ENCODE data around the gene STUM. TPM values are rescaled to one million over a fixed set of nuclear protein-coding genes. Genes with fewer than 3 reads are reported as not detected.
A peak's percentile ranks its signal among the peaks of the same experiment; 100 is the strongest.

The STUM gene
- total RNA-seq, 1 donor from 2014 or later = 0.86 TPM

GRCh38 chr1:226577401-226578180 is 29.0 kb downstream of the STUM start:
- H3K27ac Mint-ChIP-seq (ENCODE audit: unreplicated experiment) = peak overlapping the region; percentile 89
- no peak for TF ChIP-seq CTCF (conservative IDR thresholded peaks at IDR 0.05)
- DNase-seq (ENCODE audit: low read depth, low spot score) = peak; percentile 16
- no peaks in the 10 kb centered on the region for H3K27me3 Mint-ChIP-seq (ENCODE audit: low read depth)
- H3K9me3 Mint-ChIP-seq = no peaks in the 10 kb centered on the region
- H3K4me1 Mint-ChIP-seq = peaks cover 10% of the 10 kb centered on the region
- H3K36me3 Mint-ChIP-seq (ENCODE audit: low read depth) = no peaks in the 10 kb centered on the region
- no peak overlapping the region for H3K4me3 Mint-ChIP-seq

- H3K27ac Mint-ChIP-seq (ENCODE audit: unreplicated experiment) = no peak overlapping the region
- TF ChIP-seq CTCF (conservative IDR thresholded peaks at IDR 0.05) = no peak
- no peaks in the 10 kb centered on the region for H3K27me3 Mint-ChIP-seq (ENCODE audit: low read depth)
- H3K9me3 Mint-ChIP-seq = no peaks in the 10 kb centered on the region
- no peaks in the 10 kb centered on the region for H3K36me3 Mint-ChIP-seq (ENCODE audit: low read depth)
- no peak overlapping the region for H3K4me3 Mint-ChIP-seq
- H3K4me1 Mint-ChIP-seq = peaks cover 10% of the 10 kb centered on the region
- no peak for DNase-seq (ENCODE audit: low read depth, low spot score)
Measured at GRCh38 chr1:226578946-226579578, 30.5 kb downstream of the STUM start.

GRCh38 chr1:226579781-226580323 is 31.3 kb downstream of the STUM start:
- H3K27ac Mint-ChIP-seq (ENCODE audit: unreplicated experiment) = no peak overlapping the region
- H3K27me3 Mint-ChIP-seq (ENCODE audit: low read depth) = no peaks in the 10 kb centered on the region
- DNase-seq (ENCODE audit: low read depth, low spot score) = no peak
- no peak for TF ChIP-seq CTCF (conservative IDR thresholded peaks at IDR 0.05)
- H3K4me3 Mint-ChIP-seq = no peak overlapping the region
- H3K36me3 Mint-ChIP-seq (ENCODE audit: low read depth) = no peaks in the 10 kb centered on the region
- peaks cover 10% of the 10 kb centered on the region for H3K4me1 Mint-ChIP-seq
- H3K9me3 Mint-ChIP-seq = no peaks in the 10 kb centered on the region

GRCh38 chr1:226580625-226581270 is 32.2 kb downstream of the STUM start:
- TF ChIP-seq CTCF (conservative IDR thresholded peaks at IDR 0.05) = no peak
- no peak overlapping the region for H3K4me3 Mint-ChIP-seq
- H3K9me3 Mint-ChIP-seq = no peaks in the 10 kb centered on the region
- peaks cover 10% of the 10 kb centered on the region for H3K4me1 Mint-ChIP-seq
- H3K27ac Mint-ChIP-seq (ENCODE audit: unreplicated experiment) = no peak overlapping the region
- H3K27me3 Mint-ChIP-seq (ENCODE audit: low read depth) = no peaks in the 10 kb centered on the region
- DNase-seq (ENCODE audit: low read depth, low spot score) = no peak
- no peaks in the 10 kb centered on the region for H3K36me3 Mint-ChIP-seq (ENCODE audit: low read depth)

GRCh38 chr1:226581650-226582330 is 33.2 kb downstream of the STUM start:
- Mint-ChIP-seq H3K27me3 (ENCODE audit: low read depth) (no peaks in the 10 kb centered on the region), H3K4me3 (no peak overlapping the region), H3K36me3 (ENCODE audit: low read depth) (no peaks in the 10 kb centered on the region), H3K27ac (ENCODE audit: unreplicated experiment) (no peak overlapping the region), H3K4me1 (peaks cover 10% of the 10 kb centered on the region), H3K9me3 (no peaks in the 10 kb centered on the region)
- no peak for TF ChIP-seq CTCF (conservative IDR thresholded peaks at IDR 0.05)
- no peak for DNase-seq (ENCODE audit: low read depth, low spot score)
